ENCODE results near the gene PRKN. TPM values are rescaled to one million over a fixed set of nuclear protein-coding genes. Genes with fewer than 3 reads are reported as not detected.

The PRKN gene
- total RNA-seq, 1 experiment from 2014 or later: 0.46 TPM

DNA sequence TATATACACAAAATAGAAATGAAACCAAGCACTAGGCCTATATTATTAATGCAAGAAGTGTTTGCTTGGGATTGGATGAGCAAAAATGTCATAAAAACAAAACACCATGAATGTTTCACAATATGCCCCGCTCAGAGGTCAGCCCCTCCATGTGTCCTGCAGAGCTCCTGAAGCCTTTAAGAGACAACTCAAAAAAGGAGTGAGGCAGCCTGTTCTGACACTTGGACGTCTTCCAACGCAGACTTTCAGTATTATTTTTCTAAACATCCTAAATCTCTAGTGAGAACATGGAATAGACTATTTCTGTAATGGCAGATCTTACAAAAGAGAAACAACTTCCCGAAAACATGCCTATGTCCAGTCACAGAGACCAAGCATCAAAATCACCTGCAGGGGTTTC is 322.6 kb downstream of the PRKN start:
- intact Hi-C loops (cut with micrococcal nuclease; ENCODE audit: unreplicated experiment) (no loop called here), in situ Hi-C loops (cut with HindIII; ENCODE audit: low pct_unique_long_range_greater_than_20kb, low sequenced_read_pairs) (no loop called here)
- BruUV-seq (replicated peaks): no TSS peak
- H3K9me3 ChIP-seq (ENCODE audit: control insufficient read depth, insufficient read depth, low read depth, low read length): no peaks in the 10 kb centered on the region
- TF ChIP-seq, protein P1, sequence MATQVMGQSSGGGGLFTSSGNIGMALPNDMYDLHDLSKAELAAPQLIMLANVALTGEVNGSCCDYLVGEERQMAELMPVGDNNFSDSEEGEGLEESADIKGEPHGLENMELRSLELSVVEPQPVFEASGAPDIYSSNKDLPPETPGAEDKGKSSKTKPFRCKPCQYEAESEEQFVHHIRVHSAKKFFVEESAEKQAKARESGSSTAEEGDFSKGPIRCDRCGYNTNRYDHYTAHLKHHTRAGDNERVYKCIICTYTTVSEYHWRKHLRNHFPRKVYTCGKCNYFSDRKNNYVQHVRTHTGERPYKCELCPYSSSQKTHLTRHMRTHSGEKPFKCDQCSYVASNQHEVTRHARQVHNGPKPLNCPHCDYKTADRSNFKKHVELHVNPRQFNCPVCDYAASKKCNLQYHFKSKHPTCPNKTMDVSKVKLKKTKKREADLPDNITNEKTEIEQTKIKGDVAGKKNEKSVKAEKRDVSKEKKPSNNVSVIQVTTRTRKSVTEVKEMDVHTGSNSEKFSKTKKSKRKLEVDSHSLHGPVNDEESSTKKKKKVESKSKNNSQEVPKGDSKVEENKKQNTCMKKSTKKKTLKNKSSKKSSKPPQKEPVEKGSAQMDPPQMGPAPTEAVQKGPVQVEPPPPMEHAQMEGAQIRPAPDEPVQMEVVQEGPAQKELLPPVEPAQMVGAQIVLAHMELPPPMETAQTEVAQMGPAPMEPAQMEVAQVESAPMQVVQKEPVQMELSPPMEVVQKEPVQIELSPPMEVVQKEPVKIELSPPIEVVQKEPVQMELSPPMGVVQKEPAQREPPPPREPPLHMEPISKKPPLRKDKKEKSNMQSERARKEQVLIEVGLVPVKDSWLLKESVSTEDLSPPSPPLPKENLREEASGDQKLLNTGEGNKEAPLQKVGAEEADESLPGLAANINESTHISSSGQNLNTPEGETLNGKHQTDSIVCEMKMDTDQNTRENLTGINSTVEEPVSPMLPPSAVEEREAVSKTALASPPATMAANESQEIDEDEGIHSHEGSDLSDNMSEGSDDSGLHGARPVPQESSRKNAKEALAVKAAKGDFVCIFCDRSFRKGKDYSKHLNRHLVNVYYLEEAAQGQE (IDR thresholded peaks at IDR 0.05; ENCODE audit: insufficient read depth in 1 of 2, low read depth in 2 of 2, low read length in 1 of 2): no peak
- TF ChIP-seq TCF7L2 (IDR thresholded peaks at IDR 0.05; ENCODE audit: low read depth, low read length) (no peak), POLR2AphosphoS5 (IDR thresholded peaks at IDR 0.05; ENCODE audit: low read depth, low read length) (no peak), SIN3A (IDR thresholded peaks at IDR 0.05; ENCODE audit: borderline replicate concordance, insufficient read depth, low read depth, low read length) (no peak)
- TF ChIP-seq, protein P2, sequence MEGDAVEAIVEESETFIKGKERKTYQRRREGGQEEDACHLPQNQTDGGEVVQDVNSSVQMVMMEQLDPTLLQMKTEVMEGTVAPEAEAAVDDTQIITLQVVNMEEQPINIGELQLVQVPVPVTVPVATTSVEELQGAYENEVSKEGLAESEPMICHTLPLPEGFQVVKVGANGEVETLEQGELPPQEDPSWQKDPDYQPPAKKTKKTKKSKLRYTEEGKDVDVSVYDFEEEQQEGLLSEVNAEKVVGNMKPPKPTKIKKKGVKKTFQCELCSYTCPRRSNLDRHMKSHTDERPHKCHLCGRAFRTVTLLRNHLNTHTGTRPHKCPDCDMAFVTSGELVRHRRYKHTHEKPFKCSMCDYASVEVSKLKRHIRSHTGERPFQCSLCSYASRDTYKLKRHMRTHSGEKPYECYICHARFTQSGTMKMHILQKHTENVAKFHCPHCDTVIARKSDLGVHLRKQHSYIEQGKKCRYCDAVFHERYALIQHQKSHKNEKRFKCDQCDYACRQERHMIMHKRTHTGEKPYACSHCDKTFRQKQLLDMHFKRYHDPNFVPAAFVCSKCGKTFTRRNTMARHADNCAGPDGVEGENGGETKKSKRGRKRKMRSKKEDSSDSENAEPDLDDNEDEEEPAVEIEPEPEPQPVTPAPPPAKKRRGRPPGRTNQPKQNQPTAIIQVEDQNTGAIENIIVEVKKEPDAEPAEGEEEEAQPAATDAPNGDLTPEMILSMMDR (IDR thresholded peaks at IDR 0.05): no peak
- H3K4me1 ChIP-seq (ENCODE audit: control insufficient read depth, insufficient read depth, low read length): no peaks in the 10 kb centered on the region
- DNase-seq (ENCODE audit: low read depth, low spot score): no peak
- no peak overlapping the region for H3K27ac ChIP-seq (ENCODE audit: low read length)
- POLR2A ChIA-PET: no interaction called here
- H3K36me3 ChIP-seq (ENCODE audit: control insufficient read depth, insufficient read depth, low read length): no peaks in the 10 kb centered on the region
- H3K4me3 ChIP-seq (ENCODE audit: low read depth in 2 of 2, low read length in 2 of 2): no peak overlapping the region
- no peak for ATAC-seq
- H3K27me3 ChIP-seq (ENCODE audit: control insufficient read depth, insufficient read depth, low read length): no peaks in the 10 kb centered on the region
- CTCF ChIA-PET: no interaction called here

DNA sequence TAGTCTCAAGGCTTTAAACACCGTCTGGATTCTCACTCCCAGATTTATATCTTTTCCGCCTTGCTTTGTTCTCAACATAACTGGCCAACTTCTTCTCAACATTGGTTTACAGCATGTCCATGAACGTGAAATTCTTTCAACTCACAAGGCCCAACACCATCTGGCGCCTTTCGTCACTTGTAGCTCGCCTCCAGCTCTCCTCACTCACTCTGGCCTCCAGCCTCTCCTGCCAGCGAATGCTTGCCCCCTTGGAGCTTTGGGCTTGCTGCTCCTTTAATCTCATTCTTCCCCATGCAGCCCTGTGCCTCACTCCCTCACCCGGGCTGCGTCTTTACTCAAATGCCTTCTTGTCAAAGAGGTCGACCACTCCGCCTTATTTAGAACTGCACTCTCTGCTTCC is 324.5 kb downstream of the PRKN start:
- POLR2A ChIA-PET: no interaction called here
- ATAC-seq (no peak), DNase-seq (ENCODE audit: low read depth, low spot score) (no peak)
- no peaks in the 10 kb centered on the region for H3K4me1 ChIP-seq (ENCODE audit: control insufficient read depth, insufficient read depth, low read length)
- TF ChIP-seq, protein P1 (IDR thresholded peaks at IDR 0.05; ENCODE audit: insufficient read depth in 1 of 2, low read depth in 2 of 2, low read length in 1 of 2): no peak
- TF ChIP-seq, protein P2 (IDR thresholded peaks at IDR 0.05): no peak
- TF ChIP-seq TCF7L2 (IDR thresholded peaks at IDR 0.05; ENCODE audit: low read depth, low read length): no peak
- TF ChIP-seq SIN3A (IDR thresholded peaks at IDR 0.05; ENCODE audit: borderline replicate concordance, insufficient read depth, low read depth, low read length): no peak
- TF ChIP-seq POLR2AphosphoS5 (IDR thresholded peaks at IDR 0.05; ENCODE audit: low read depth, low read length): no peak
- H3K27ac ChIP-seq (ENCODE audit: low read length): no peak overlapping the region
- H3K4me3 ChIP-seq (ENCODE audit: low read depth in 2 of 2, low read length in 2 of 2): no peak overlapping the region
- no peaks in the 10 kb centered on the region for H3K9me3 ChIP-seq (ENCODE audit: control insufficient read depth, insufficient read depth, low read depth, low read length)
- CTCF ChIA-PET: interaction anchor here (0.6 kb wide), 1 partner anchor 14 kb away, joined by 7 read pairs; no protein-coding TSS in a partner anchor
- H3K36me3 ChIP-seq (ENCODE audit: control insufficient read depth, insufficient read depth, low read length): no peaks in the 10 kb centered on the region
- no peaks in the 10 kb centered on the region for H3K27me3 ChIP-seq (ENCODE audit: control insufficient read depth, insufficient read depth, low read length)
- intact Hi-C loops (cut with micrococcal nuclease; ENCODE audit: unreplicated experiment) (no loop called here), in situ Hi-C loops (cut with HindIII; ENCODE audit: low pct_unique_long_range_greater_than_20kb, low sequenced_read_pairs) (no loop called here)
- BruUV-seq (replicated peaks): no TSS peak
